Panc1 (cell line): Measurements from ENCODE around the gene KCND1. TPM values are rescaled to one million over a fixed set of nuclear protein-coding genes. Genes with fewer than 3 reads are reported as not detected.

Experiments used
- ATAC-seq: fragments of 200-7000 bp; cut with Tn5 transposase; 2 replicates; pipeline ENCODE4 v1.9.1; 2020; ENCODE audit warnings: mild to moderate bottlenecking, moderate library complexity
- BruUV-seq: library from RNA; stranded (reverse); fragments of 400-500 nt; replicated peaks from 2 replicates; lab custom pipeline; 2021; lab: Mats Ljungman, UMichigan
- CTCF ChIA-PET: fragments of 300-600 bp; sonication (Branson Sonifier 250); formaldehyde crosslinking; loops from one replicate; lab custom pipeline; 2022; ENCODE audit warnings: antibody characterized with exemption; lab: Charles Lee
- POLR2A ChIA-PET: fragments of 300-600 bp; sonication (Branson Sonifier 250); formaldehyde crosslinking; loops from one replicate; lab custom pipeline; 2022; ENCODE audit warnings: antibody characterized with exemption; lab: Charles Lee
- DNase-seq: peaks from one replicate; pipeline ENCODE4 v3.0.0-alpha.2; 2010; ENCODE audit warnings: low read depth, low spot score
- H3K27ac ChIP-seq: 2 replicates; pipeline ENCODE4 v1.5.1; 2011; ENCODE audit warnings: mild to moderate bottlenecking, low read length, inconsistent platforms
- H3K27me3 ChIP-seq: fragments of 200-500 bp; sonication (Bioruptor generic); 2 replicates; pipeline ENCODE4 v1.6.0; 2014; ENCODE audit warnings: low read length, inconsistent platforms; ENCODE audit not compliant: control insufficient read depth, insufficient read depth
- H3K36me3 ChIP-seq: fragments of 200-500 bp; sonication (Bioruptor generic); 2 replicates; pipeline ENCODE4 v1.5.1; 2014; ENCODE audit warnings: inconsistent platforms, mild to moderate bottlenecking, low read length, moderate library complexity; ENCODE audit not compliant: control insufficient read depth, insufficient read depth
- H3K4me1 ChIP-seq: 2 replicates; pipeline ENCODE4 v1.5.1; 2011; ENCODE audit warnings: inconsistent platforms, mild to moderate bottlenecking, low read length, moderate library complexity; ENCODE audit not compliant: control insufficient read depth, insufficient read depth
- H3K4me3 ChIP-seq, 2 experiments: 2 replicates each; pipeline ENCODE4 v1.5.1; 2011 to 2012; ENCODE audit warnings: low read depth in 2 of 2, low read length in 2 of 2, mild to moderate bottlenecking in 2 of 2, inconsistent platforms in 1 of 2, moderate library complexity in 1 of 2
- H3K9me3 ChIP-seq: fragments of 200-500 bp; sonication (Bioruptor generic); 2 replicates; pipeline ENCODE4 v1.5.1; 2014; ENCODE audit warnings: low read depth, mild to moderate bottlenecking, inconsistent platforms, low read length, moderate library complexity; ENCODE audit not compliant: control insufficient read depth, insufficient read depth
- POLR2AphosphoS5 ChIP-seq: IDR thresholded peaks from 2 replicates; pipeline ENCODE4 v1.6.1; 2012; ENCODE audit warnings: mild to moderate bottlenecking, low read depth, low read length, moderate library complexity
- SIN3A ChIP-seq: IDR thresholded peaks from 2 replicates; pipeline ENCODE4 v1.6.1; 2012; ENCODE audit warnings: low read depth, mild to moderate bottlenecking, low read length, moderate library complexity, borderline replicate concordance; ENCODE audit not compliant: insufficient read depth
- TCF7L2 ChIP-seq: IDR thresholded peaks from 2 replicates; pipeline ENCODE4 v1.6.1; 2011; ENCODE audit warnings: mild to moderate bottlenecking, low read depth, low read length, inconsistent platforms
- in situ Hi-C: cut with HindIII; loops from 2 replicates; pipeline ENCODE4 v1.10.0; 2016; ENCODE audit warnings: low sequenced_read_pairs, low pct_unique_long_range_greater_than_20kb
- intact Hi-C: fragments of 100-400 bp; cut with micrococcal nuclease; formaldehyde crosslinking; loops from one replicate; pipeline ENCODE4 v1.10.0; 2022; ENCODE audit not compliant: unreplicated experiment
- total RNA-seq: library from RNA; stranded (reverse); gene quantifications from one replicate; pipeline ENCODE4 v1.2.1, GENCODE V29; 2021; ENCODE audit not compliant: unreplicated experiment
- TF ChIP-seq, protein P1 (sequence below): fragments of 450-650 bp; IDR thresholded peaks from 2 replicates; pipeline ENCODE4 v1.5.1; 2017; ENCODE audit warnings: mild to moderate bottlenecking
- TF ChIP-seq, protein P2 (sequence below), 2 experiments: IDR thresholded peaks; 2 replicates each; pipeline ENCODE4 v1.6.1; 2011 to 2012; ENCODE audit warnings: low read depth in 2 of 2, control low read depth in 1 of 2, low read length in 1 of 2, mild to moderate bottlenecking in 1 of 2, moderate library complexity in 1 of 2; ENCODE audit not compliant: insufficient read depth in 1 of 2

The KCND1 gene
- total RNA-seq, 1 experiment from 2014 or later = 5.5 TPM

DNA sequence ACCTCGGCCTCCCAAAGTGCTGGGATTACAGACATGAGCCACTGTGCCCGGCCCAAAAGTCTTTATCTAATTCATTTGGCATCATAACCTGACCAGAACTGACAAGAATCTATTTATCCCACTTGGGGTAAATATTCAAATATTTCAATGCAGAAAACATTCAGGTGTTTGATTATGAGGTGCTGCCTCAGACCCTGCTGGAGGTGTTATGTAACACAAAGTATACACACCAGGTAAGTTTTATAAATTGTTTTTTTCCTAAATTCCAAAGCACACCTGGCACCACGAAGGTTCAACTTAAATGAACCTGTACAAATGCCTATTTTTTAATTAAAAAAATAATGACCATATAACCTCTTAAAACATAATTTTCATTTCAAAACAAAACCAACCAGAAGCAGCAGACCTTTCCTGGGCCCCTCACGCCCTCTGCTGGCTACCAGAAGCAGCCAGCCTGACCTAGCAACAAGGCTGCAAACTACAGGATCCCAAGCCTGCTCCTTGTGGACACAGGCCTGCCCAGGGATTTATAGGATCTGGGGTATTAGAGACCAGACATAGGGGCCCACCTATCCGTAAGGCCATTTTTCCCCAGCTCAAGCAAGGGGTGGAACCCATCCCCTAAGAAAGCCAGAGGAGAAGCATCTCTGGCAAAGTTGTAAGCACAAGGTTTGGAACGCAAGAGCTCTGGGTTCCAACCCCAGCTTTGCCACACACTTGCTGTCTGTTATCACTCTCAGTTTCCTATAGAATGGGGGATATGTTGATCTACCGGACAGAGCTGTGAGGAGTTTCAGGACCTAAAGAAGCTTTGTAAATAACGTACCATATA, 25.9 kb downstream of the KCND1 start:
- Histone ChIP-seq H3K9me3 (no peaks in the 10 kb centered on the region), H3K4me3 (no peak overlapping the region), H3K4me1 (no peaks in the 10 kb centered on the region), H3K27ac (no peak overlapping the region), H3K27me3 (no peaks in the 10 kb centered on the region), H3K36me3 (no peaks in the 10 kb centered on the region)
- BruUV-seq = no TSS peak
- no peak for DNase-seq
- ChIA-PET POLR2A (no interaction called here), CTCF (interaction anchor here (0.7 kb wide), 1 partner anchor 1666 kb away, joined by 5 read pairs; no protein-coding TSS in a partner anchor)
- peak; percentile 96 for ATAC-seq
- TF ChIP-seq SIN3A = no peak
- TF ChIP-seq, protein P1, sequence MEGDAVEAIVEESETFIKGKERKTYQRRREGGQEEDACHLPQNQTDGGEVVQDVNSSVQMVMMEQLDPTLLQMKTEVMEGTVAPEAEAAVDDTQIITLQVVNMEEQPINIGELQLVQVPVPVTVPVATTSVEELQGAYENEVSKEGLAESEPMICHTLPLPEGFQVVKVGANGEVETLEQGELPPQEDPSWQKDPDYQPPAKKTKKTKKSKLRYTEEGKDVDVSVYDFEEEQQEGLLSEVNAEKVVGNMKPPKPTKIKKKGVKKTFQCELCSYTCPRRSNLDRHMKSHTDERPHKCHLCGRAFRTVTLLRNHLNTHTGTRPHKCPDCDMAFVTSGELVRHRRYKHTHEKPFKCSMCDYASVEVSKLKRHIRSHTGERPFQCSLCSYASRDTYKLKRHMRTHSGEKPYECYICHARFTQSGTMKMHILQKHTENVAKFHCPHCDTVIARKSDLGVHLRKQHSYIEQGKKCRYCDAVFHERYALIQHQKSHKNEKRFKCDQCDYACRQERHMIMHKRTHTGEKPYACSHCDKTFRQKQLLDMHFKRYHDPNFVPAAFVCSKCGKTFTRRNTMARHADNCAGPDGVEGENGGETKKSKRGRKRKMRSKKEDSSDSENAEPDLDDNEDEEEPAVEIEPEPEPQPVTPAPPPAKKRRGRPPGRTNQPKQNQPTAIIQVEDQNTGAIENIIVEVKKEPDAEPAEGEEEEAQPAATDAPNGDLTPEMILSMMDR = peak; percentile 90
- in situ Hi-C loops = no loop called here
- intact Hi-C loops = no loop called here

DNA sequence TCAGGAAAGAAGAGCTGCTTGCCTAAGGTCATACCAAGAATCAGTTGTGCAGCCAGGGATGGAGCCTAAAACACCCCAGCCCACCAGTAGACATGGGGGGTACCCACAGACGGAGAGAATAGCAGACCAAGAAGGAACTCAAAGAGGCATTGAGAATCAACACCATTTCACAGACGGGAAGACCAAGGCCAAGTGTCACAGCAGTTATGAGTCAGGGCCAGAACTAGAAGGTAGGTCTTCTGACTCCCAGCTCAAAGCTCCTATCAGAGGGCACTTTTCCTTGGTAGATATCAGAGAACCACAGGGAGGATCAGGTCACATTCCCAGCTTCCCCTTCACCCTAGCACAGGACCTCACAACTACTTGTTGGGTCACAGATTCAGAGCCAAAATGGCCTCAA, 28.7 kb downstream of the KCND1 start:
- H3K36me3 ChIP-seq = no peaks in the 10 kb centered on the region
- BruUV-seq = no TSS peak
- H3K4me3 ChIP-seq = no peak overlapping the region
- TF ChIP-seq, protein P2, sequence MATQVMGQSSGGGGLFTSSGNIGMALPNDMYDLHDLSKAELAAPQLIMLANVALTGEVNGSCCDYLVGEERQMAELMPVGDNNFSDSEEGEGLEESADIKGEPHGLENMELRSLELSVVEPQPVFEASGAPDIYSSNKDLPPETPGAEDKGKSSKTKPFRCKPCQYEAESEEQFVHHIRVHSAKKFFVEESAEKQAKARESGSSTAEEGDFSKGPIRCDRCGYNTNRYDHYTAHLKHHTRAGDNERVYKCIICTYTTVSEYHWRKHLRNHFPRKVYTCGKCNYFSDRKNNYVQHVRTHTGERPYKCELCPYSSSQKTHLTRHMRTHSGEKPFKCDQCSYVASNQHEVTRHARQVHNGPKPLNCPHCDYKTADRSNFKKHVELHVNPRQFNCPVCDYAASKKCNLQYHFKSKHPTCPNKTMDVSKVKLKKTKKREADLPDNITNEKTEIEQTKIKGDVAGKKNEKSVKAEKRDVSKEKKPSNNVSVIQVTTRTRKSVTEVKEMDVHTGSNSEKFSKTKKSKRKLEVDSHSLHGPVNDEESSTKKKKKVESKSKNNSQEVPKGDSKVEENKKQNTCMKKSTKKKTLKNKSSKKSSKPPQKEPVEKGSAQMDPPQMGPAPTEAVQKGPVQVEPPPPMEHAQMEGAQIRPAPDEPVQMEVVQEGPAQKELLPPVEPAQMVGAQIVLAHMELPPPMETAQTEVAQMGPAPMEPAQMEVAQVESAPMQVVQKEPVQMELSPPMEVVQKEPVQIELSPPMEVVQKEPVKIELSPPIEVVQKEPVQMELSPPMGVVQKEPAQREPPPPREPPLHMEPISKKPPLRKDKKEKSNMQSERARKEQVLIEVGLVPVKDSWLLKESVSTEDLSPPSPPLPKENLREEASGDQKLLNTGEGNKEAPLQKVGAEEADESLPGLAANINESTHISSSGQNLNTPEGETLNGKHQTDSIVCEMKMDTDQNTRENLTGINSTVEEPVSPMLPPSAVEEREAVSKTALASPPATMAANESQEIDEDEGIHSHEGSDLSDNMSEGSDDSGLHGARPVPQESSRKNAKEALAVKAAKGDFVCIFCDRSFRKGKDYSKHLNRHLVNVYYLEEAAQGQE (IDR thresholded peaks at IDR 0.05; ENCODE audit: insufficient read depth in 1 of 2, low read depth in 2 of 2, low read length in 1 of 2) = no peak
- no peak for TF ChIP-seq TCF7L2
- no peak for TF ChIP-seq SIN3A
- TF ChIP-seq POLR2AphosphoS5 = no peak
- TF ChIP-seq, protein P1 = no peak
- ATAC-seq (no peak), DNase-seq (no peak)
- H3K27ac ChIP-seq = no peak overlapping the region
- intact Hi-C loops = no loop called here
- in situ Hi-C loops = no loop called here
- ChIA-PET CTCF (no interaction called here), POLR2A (no interaction called here)
- H3K9me3 ChIP-seq = no peaks in the 10 kb centered on the region
- no peaks in the 10 kb centered on the region for H3K27me3 ChIP-seq
- no peaks in the 10 kb centered on the region for H3K4me1 ChIP-seq
